ENCODE measurements around the gene TJAP1. TPM values are rescaled to one million over a fixed set of nuclear protein-coding genes. Genes with fewer than 3 reads are reported as not detected.

The TJAP1 gene
- total RNA-seq, 1 donor from 2014 or later, result 43.4 TPM

DNA sequence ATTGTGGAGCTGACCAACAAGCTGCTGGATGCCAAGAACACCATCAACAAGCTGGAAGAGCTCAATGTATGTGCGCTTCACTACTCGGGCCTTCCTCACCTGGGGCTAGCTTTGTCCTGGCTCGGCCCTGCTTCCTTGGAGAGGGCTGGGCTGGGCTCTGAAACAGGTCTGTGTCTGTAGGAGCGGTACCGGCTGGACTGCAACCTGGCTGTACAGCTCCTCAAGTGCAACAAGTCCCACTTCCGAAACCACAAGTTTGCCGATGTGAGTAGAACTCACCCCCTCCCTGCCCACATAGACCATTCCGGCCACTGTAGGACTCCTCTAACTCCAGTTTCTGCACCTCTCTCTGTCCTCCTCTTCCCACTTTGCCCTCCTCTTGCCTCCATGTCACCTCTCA lies 26.1 kb downstream of the TJAP1 start:
- intact Hi-C loops (cut with micrococcal nuclease), result no loop called here
- Mint-ChIP-seq H3K4me1 (ENCODE audit: low read depth) (peaks cover 3% of the 10 kb centered on the region), H3K4me3 (no peak overlapping the region), H3K27ac (peak overlapping the region; percentile 29), H3K36me3 (ENCODE audit: low read depth) (peaks cover 28% of the 10 kb centered on the region), H3K27me3 (ENCODE audit: insufficient read depth) (peaks cover 9% of the 10 kb centered on the region), H3K9me3 (no peaks in the 10 kb centered on the region)
- no peak for DNase-seq (ENCODE audit: low spot score)

DNA sequence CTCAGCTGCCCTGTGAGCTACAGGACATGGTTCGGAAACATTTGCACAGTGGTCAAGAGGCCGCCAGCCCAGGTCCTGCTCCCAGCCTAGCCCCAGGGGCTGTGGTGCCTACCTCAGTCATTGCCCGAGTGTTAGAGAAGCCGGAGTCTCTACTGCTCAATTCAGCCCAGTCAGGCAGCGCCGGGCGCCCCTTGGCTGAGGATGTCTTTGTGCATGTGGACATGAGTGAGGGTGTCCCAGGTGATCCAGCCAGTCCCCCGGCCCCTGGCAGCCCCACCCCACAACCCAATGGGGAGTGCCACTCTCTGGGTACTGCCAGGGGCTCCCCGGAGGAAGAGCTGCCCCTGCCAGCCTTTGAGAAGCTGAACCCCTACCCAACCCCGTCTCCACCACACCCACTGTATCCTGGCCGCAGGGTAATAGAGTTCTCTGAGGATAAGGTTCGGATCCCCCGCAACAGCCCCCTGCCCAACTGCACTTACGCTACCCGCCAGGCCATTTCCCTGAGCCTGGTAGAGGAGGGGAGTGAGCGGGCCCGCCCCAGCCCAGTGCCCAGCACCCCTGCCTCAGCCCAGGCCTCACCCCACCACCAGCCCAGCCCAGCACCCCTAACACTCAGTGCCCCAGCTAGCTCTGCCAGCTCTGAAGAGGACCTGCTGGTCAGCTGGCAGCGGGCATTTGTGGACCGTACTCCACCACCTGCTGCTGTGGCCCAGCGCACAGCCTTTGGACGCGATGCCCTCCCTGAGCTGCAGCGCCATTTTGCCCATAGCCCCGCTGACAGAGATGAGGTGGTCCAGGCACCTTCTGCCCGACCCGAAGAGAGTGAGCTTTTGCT lies 27.6 kb downstream of the TJAP1 start:
- Mint-ChIP-seq H3K4me1 (ENCODE audit: low read depth) (peaks cover 13% of the 10 kb centered on the region), H3K27me3 (ENCODE audit: insufficient read depth) (peaks cover 18% of the 10 kb centered on the region), H3K27ac (no peak overlapping the region), H3K4me3 (no peak overlapping the region), H3K9me3 (no peaks in the 10 kb centered on the region), H3K36me3 (ENCODE audit: low read depth) (peaks cover 26% of the 10 kb centered on the region)
- no peak for DNase-seq (ENCODE audit: low spot score)
- intact Hi-C loops (cut with micrococcal nuclease), result loop anchor here (5.0 kb wide), 1 partner anchor 278 kb away; the partner anchor contains the start of gene DNPH1

DNA sequence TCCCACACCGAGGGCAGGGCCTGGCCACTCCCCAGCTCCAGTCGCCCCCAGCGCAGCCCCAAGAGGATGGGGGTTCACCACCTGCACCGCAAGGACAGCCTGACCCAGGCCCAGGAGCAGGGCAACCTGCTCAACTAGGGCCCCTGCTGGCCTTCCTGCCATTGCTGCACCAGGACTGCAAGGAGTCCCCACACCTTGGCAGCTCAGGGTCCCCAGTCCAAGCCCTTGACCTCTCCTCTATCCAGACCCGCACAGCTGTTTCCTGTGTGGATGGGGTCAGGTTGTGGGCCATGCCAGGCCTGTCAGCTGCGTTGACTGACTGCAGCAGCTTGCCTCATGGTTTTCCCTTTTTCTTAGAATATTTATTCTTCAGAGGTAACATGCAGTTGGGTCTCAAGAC lies 28.3 kb downstream of the TJAP1 start:
- peaks cover 23% of the 10 kb centered on the region for H3K36me3 Mint-ChIP-seq (ENCODE audit: low read depth)
- no peaks in the 10 kb centered on the region for H3K9me3 Mint-ChIP-seq
- intact Hi-C loops (cut with micrococcal nuclease), result loop anchor here (1.0 to 5.0 kb wide), 5 partner anchors 29 to 278 kb away; partner anchors contain the start of genes DLK2, DNPH1 and TJAP1
- H3K27me3 Mint-ChIP-seq (ENCODE audit: insufficient read depth), result peaks cover 18% of the 10 kb centered on the region
- H3K27ac Mint-ChIP-seq, result no peak overlapping the region
- no peak overlapping the region for H3K4me3 Mint-ChIP-seq
- peaks cover 13% of the 10 kb centered on the region for H3K4me1 Mint-ChIP-seq (ENCODE audit: low read depth)
- no peak for DNase-seq (ENCODE audit: low spot score)

DNA sequence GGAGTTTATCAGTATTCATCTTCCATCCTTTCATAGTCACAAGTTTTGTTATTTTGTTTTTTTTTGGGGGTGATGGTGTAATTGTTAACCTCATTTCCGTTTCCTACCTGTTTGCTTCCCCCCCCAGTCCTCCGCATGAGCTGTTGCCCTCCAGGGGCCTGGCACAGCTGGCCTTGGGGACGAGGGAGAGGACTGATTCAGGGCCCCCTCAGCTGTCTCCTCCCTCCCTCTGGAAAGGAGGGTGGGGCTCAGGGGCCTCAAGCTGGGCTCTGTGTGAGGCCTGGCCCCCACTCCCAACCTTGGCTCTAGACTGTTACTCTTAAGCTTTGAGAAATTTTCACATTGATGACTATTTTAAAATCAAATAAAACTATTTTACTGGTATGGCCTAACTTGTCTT lies 28.8 kb downstream of the TJAP1 start:
- intact Hi-C loops (cut with micrococcal nuclease), result loop anchor here (1.0 to 5.0 kb wide), 5 partner anchors 29 to 279 kb away; partner anchors contain the start of genes DLK2, DNPH1 and TJAP1
- no peak overlapping the region for H3K27ac Mint-ChIP-seq

DNA sequence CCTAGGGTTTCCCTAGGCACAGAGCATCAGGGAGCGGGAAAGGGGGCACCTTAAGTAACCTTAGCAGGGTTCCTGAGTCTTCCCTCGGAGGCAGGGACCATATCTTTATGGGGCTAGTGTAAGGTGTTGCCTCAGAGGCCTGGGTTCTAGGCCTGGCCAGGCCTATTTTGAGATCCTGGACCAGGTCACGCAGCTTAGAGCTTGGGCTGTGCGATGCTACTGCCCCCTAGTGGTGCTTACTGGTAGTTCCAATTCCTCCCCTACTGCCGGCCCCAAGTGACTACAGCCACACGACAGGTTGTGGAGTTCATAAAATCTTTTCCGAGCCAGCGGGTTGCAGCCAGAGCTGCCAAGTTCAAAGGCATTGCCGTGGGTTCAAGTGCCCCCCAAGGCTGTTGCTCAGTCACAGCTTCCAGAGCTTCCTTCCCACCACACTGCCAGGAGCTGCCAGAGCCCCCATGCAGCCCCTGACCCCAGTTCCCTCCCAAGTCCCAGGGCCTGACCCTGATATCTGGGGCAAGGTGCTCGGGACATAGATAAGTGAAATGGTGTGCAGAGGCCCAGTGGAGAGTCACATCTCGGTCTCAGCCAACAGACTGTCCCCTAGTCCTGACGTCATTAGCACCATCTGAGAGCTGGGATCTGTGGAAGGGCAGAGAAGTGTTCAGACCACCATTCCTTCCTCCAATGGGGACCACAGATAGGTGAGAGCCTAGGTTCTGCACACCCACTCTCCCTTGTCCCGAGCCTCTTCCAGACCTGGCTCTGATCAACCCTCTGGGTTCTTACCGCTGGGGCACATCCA lies 29.5 kb downstream of the TJAP1 start:
- Mint-ChIP-seq H3K36me3 (ENCODE audit: low read depth) (peaks cover 23% of the 10 kb centered on the region), H3K4me3 (no peak overlapping the region), H3K9me3 (no peaks in the 10 kb centered on the region), H3K27me3 (ENCODE audit: insufficient read depth) (peaks cover 18% of the 10 kb centered on the region), H3K4me1 (ENCODE audit: low read depth) (peaks cover 13% of the 10 kb centered on the region), H3K27ac (no peak overlapping the region)
- intact Hi-C loops (cut with micrococcal nuclease), result loop anchor here (1.0 to 5.0 kb wide), 5 partner anchors 30 to 280 kb away; partner anchors contain the start of genes DLK2, DNPH1 and TJAP1
- peak; percentile 74 for DNase-seq (ENCODE audit: low spot score)

More for the DNA sequence above, 28.8 kb downstream of the TJAP1 start:
- Mint-ChIP-seq H3K36me3 (ENCODE audit: low read depth) (peaks cover 24% of the 10 kb centered on the region), H3K27me3 (ENCODE audit: insufficient read depth) (peaks cover 18% of the 10 kb centered on the region), H3K9me3 (no peaks in the 10 kb centered on the region), H3K4me3 (no peak overlapping the region), H3K4me1 (ENCODE audit: low read depth) (peaks cover 13% of the 10 kb centered on the region)
- no peak for DNase-seq (ENCODE audit: low spot score)

DNA sequence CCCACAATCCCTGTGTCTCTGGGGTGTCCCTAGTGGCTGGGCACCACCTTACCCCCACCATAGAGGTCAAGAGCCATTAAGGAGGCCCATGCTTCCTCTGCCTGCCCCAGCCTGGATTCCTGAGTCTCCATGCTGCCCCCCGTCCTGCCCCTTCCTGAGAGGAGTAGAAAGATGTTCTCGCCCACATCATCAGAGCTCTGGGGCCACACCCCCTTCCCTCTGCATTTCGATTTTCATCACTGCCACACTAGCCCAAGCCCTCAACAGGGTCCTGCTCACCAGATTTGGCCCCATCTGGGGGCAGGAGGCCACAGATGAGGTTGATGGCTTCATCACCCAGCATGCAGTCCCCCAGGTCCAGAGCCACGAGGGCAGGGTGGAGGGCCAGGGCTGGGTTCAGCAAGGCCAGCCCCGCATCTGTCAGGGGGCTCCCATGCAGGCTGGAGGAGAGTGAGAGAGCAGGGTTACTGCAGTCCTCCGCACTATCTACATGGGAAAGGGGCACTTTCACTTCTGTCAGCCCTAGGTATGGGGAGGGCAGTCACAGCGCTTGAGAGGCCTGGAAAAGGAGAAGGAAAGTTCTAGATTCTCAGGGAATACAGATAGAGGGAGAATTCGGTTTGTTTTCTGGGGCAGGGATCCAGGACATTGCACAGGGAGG lies 31.2 kb downstream of the TJAP1 start:
- Mint-ChIP-seq H3K27ac (peak overlapping the region; percentile 74), H3K27me3 (ENCODE audit: insufficient read depth) (peaks cover 18% of the 10 kb centered on the region), H3K4me3 (peak overlapping the region; percentile 84), H3K9me3 (no peaks in the 10 kb centered on the region), H3K36me3 (ENCODE audit: low read depth) (peaks cover 32% of the 10 kb centered on the region), H3K4me1 (ENCODE audit: low read depth) (peaks cover 13% of the 10 kb centered on the region)
- intact Hi-C loops (cut with micrococcal nuclease), result loop anchor here (5.0 kb wide), 1 partner anchor 281 kb away; the partner anchor contains the start of gene DNPH1
- DNase-seq (ENCODE audit: low spot score), result no peak

DNA sequence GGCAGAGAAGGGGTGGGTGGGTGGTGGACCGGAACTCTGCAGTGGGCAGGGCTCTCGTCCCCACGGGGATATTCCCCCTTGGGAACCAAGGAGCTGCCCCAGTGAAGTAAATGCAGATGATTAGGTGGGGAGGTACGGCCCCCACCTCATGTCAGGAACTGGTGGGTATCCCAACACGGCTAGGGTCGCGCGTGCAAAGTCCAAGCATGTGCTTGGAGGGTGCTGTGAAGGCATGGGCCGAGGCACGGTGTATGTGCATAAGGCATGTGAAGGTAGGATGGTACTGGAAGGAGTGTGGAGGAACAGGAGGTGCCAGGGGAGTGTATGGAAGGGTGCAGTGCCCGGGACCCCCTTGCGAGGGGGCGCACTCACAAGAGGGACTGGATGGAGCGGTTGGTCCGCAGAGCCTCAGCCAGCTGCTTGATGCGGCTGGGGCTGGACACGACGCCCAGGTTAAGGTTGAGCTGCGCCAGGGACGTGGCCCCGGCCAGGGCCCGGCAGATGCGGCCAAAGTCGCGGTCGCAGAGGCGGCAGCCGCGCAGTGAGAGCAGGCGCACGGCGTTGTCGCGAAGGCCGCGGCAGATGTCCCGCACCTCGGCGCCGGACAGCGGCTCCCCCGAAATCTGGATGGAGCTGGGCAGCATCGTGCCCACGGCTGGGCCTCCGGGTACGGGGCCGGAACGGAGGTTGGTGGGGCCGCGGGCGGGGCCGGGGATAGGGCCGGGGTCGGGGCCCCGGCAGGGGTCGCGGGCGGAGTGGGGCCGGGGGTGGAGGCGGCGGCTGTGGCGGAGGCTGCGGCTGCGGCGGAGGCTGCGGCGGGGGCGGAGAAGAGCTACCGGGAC lies 32.0 kb downstream of the TJAP1 start:
- Mint-ChIP-seq H3K27ac (peak overlapping the region; percentile 35), H3K9me3 (no peaks in the 10 kb centered on the region), H3K4me3 (peak overlapping the region; percentile 84), H3K27me3 (ENCODE audit: insufficient read depth) (peaks cover 18% of the 10 kb centered on the region), H3K4me1 (ENCODE audit: low read depth) (peaks cover 16% of the 10 kb centered on the region), H3K36me3 (ENCODE audit: low read depth) (peaks cover 30% of the 10 kb centered on the region)
- intact Hi-C loops (cut with micrococcal nuclease), result loop anchor here (5.0 kb wide), 1 partner anchor 282 kb away; the partner anchor contains the start of gene DNPH1
- DNase-seq (ENCODE audit: low spot score), result no peak

DNA sequence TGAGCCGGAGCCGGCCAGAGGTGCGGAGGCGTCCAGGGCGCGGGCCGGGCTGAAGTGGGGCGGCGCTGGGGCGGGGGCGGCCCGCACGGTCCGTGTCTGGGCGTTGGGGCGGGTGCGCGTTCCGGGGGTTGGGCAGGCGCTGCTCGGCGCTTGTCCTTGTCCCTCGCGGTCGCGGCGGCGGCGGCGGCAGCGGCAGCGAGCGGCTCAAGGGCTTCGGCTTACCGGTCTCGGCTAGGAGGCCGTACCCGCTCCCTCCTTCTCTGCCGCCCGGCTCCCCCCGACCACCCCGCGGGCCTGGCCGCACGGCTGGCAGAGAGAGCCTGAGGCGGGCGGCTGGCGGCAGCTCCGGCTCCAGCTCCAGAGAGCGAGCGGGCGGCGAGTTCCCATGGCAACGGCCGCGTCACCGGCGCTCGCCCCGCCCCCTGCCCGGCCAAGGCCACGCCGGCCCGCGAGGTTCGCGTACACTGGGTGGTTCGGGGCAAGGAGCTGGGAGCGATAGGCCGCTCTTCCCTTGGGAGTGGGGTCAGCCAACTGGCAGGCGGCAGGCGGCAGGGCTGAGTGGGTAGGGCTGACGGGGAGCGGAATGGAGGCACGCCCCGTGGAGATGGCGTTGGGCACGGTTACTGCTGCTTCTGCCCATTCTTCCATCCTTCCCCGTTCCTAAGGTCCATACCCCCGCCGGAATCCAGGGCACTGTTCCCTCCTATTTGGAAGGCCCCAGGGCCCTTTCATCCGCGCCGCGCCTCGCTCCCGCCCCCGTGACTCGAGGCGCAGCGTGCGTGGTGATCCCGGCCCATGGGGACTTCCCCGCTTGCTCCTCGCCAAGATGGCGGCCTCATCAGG lies 32.8 kb downstream of the TJAP1 start, which contains the start of gene LRRC73:
Gene LRRC73, minus strand, starts transcription at position 363 of the 843 bp plus-strand sequence. CDS start 561 bp downstream, outside the sequence.
- H3K4me1 Mint-ChIP-seq (ENCODE audit: low read depth), result peaks cover 22% of the 10 kb centered on the region
- intact Hi-C loops (cut with micrococcal nuclease), result loop anchor here (1.0 to 5.0 kb wide), 2 partner anchors 141 to 283 kb away; partner anchors contain the start of genes DNPH1 and ZNF318
- H3K36me3 Mint-ChIP-seq (ENCODE audit: low read depth), result peaks cover 32% of the 10 kb centered on the region
- peak within 1 kb of the TSS; percentile 35 for H3K27ac Mint-ChIP-seq
- H3K9me3 Mint-ChIP-seq, result no peaks in the 10 kb centered on the region
- peak within 1 kb of the TSS; percentile 84 for H3K4me3 Mint-ChIP-seq
- peak; percentile 79 for DNase-seq (ENCODE audit: low spot score)
- H3K27me3 Mint-ChIP-seq (ENCODE audit: insufficient read depth), result peaks cover 18% of the 10 kb centered on the region

DNA sequence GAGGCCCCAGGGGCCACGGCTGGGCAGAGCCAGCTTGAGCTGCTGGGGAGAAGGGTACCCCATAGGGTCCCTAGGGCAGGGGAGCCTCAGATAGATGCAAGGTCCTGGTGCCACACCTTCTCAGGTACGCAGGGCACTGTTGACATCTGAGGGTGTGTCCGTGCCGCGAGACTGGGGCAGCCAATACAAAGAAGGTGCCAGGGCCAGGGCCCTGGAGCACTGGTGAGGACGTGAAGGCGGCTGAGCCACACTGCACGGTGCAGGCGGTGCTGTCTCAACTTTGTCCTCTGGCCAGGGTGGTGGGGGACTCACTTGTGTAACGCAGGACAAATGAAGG lies 33.4 kb downstream of the TJAP1 start:
- H3K27me3 Mint-ChIP-seq (ENCODE audit: insufficient read depth), result peaks cover 18% of the 10 kb centered on the region
- peaks cover 34% of the 10 kb centered on the region for H3K36me3 Mint-ChIP-seq (ENCODE audit: low read depth)
- intact Hi-C loops (cut with micrococcal nuclease), result loop anchor here (1.0 kb wide), 1 partner anchor 141 kb away; the partner anchor contains the start of gene ZNF318
- no peaks in the 10 kb centered on the region for H3K9me3 Mint-ChIP-seq
- peak overlapping the region; percentile 73 for H3K4me3 Mint-ChIP-seq
- no peak for DNase-seq (ENCODE audit: low spot score)
- H3K4me1 Mint-ChIP-seq (ENCODE audit: low read depth), result peaks cover 27% of the 10 kb centered on the region
- H3K27ac Mint-ChIP-seq, result no peak overlapping the region

DNA sequence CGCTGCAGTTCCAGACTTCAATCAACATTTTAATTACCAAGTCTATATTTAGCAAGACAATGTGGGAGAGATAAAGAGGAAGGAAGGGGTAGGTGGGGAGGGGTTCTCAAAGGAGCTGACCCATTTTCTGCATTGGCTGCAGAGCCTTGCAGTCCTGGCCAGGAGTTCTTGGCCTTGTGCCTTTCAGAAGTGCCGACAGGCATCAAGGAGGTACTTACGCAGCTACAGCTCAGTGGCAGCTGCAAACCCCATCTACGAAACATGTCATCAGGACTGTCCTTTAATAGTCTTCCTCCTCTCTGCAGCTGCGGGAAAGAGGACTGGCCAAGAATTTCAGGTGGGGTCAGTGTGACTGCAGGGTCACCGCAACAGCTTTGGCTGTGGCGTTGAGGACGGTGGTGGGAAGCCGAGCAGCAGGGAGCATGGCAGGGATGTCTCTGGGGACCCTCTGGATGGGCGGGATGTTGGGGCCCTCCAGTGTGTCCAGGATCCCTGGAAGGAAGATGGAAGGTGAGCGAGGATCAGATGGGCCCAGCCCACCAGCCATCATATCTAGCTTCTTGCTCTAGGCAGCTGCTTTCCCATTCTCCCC lies 34.5 kb downstream of the TJAP1 start:
- H3K9me3 Mint-ChIP-seq, result no peaks in the 10 kb centered on the region
- no peak overlapping the region for H3K27ac Mint-ChIP-seq
- DNase-seq (ENCODE audit: low spot score), result no peak
- intact Hi-C loops (cut with micrococcal nuclease), result no loop called here
- no peak overlapping the region for H3K4me3 Mint-ChIP-seq
- H3K4me1 Mint-ChIP-seq (ENCODE audit: low read depth), result peaks cover 33% of the 10 kb centered on the region
- H3K36me3 Mint-ChIP-seq (ENCODE audit: low read depth), result peaks cover 29% of the 10 kb centered on the region
- peaks cover 18% of the 10 kb centered on the region for H3K27me3 Mint-ChIP-seq (ENCODE audit: insufficient read depth)

DNA sequence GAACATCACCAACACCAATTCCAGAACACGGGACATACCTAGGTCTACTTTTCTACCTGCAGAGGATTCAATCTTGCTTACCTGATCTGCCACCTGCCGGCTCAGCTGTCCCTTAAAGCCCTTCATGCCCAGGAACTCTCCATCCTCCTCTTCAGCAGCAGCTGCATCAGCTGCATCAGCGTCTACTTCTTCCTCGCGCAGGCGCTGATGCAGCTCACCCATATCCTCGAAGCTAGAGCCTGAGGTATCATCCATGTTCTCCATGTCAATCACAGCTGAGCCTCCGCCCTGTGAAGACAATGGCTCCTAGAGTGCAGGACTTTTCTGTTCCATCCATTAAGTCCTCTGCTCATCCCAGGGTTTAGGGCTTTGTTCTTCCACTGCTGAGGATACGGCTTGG lies 38.4 kb downstream of the TJAP1 start:
- Mint-ChIP-seq H3K4me3 (no peak overlapping the region), H3K36me3 (ENCODE audit: low read depth) (peaks cover 34% of the 10 kb centered on the region), H3K27ac (no peak overlapping the region), H3K27me3 (ENCODE audit: insufficient read depth) (no peaks in the 10 kb centered on the region), H3K9me3 (no peaks in the 10 kb centered on the region), H3K4me1 (ENCODE audit: low read depth) (peaks cover 20% of the 10 kb centered on the region)
- no peak for DNase-seq (ENCODE audit: low spot score)
- intact Hi-C loops (cut with micrococcal nuclease), result loop anchor here (2.0 to 5.0 kb wide), 4 partner anchors 39 to 1729 kb away; partner anchors contain the start of genes CUL7, MRPS10, TJAP1 and TOMM6

Measured in activated T-helper 1 cell treated with anti-CD3 and anti-CD28 coated beads, Interleukin-12 subunit alpha, Interleukin-12 subunit beta, Interleukin-2, Interleukin-4 antibody, amounts not matched to agents 30 ng/mL and 10 ng/mL and 1 ng/mL, durations not matched to agents 14 hours and 24 hours and 36 hours (primary cell).